ENCODE data around the gene XPC.

GRCh38 chr3:14209581-14210289 is 31.3 kb upstream of the XPC start:
- TF ChIP-seq CTCF (IDR thresholded peaks at IDR 0.05; ENCODE audit: extremely low read depth in 1 of 2, insufficient read depth in 1 of 2, low read depth in 1 of 2, low read length in 2 of 2) (no peak), MAX (IDR thresholded peaks at IDR 0.05; ENCODE audit: insufficient read depth, insufficient read length) (no peak), EZH2 (IDR thresholded peaks at IDR 0.05; ENCODE audit: borderline replicate concordance, low read depth, low read length, severe bottlenecking) (no peak), POLR2A (IDR thresholded peaks at IDR 0.05; ENCODE audit: low read depth, low read length) (no peak), JUN (IDR thresholded peaks at IDR 0.05; ENCODE audit: borderline replicate concordance, insufficient read depth, insufficient read length, low read depth) (no peak), POLR2AphosphoS5 (IDR thresholded peaks at IDR 0.05; ENCODE audit: insufficient read depth, low read depth, low read length) (no peak)

All from endothelial cell of umbilical vein (primary cell).